ENCODE results near the gene INSYN2A. TPM values are rescaled to one million over a fixed set of nuclear protein-coding genes. Genes with fewer than 3 reads are reported as not detected.

The INSYN2A gene
- total and polyA plus RNA-seq, 2 of the 13 experiments (the other 11 are each of a cell fraction or from before 2014, with no cell fraction given) = not detected

DNA sequence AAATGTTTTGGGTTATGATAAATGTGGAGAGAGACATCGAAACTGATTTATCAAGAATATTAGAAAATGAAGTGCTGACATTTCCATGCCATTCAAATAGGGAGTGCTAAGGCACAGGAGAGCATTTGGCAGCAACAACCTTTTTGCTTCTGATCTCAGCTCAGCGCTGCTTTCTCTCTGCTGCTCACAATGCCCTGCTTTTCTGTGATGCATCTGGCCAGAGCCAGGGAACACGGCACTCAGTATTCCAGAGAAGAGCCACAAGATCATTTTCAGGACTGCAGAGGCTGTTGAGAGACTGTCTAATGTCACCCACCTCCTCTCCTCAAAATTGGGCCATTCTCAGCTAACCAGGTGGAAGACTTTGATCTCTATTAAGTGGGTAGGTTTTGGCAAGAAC lies 28.1 kb downstream of the INSYN2A start:
- POLR2A ChIA-PET = no interaction called here
- Histone ChIP-seq H3K9me3 (ENCODE audit: low read length) (no peaks in the 10 kb centered on the region), H3K4me1 (ENCODE audit: insufficient read depth, low read length) (no peaks in the 10 kb centered on the region), H3K27me3 (ENCODE audit: control insufficient read depth in 1 of 2, insufficient read depth in 2 of 2, low read length in 2 of 2) (no peaks in the 10 kb centered on the region), H2AFZ (ENCODE audit: low read length) (no peak overlapping the region), H3K36me3 (replicated peaks in 1 of 2; ENCODE audit: control insufficient read depth in 1 of 2, insufficient read depth in 2 of 2, low read length in 2 of 2) (no peaks in the 10 kb centered on the region), H3K27ac (ENCODE audit: extremely low read length, insufficient read depth, low read length) (no peak overlapping the region), H3K79me2 (ENCODE audit: insufficient read depth, low read length) (no peaks in the 10 kb centered on the region), H3K4me3 (replicated peaks in 1 of 3; ENCODE audit: insufficient read depth in 1 of 3, low read depth in 2 of 3, low read length in 3 of 3) (no peak overlapping the region), H3K9ac (ENCODE audit: insufficient read depth, low read depth, low read length) (no peak overlapping the region), H3K4me2 (ENCODE audit: low read depth, low read length) (no peak overlapping the region), H4K20me1 (ENCODE audit: insufficient read depth, low read length) (no peaks in the 10 kb centered on the region)
- no TSS peak for BruUV-seq (replicated peaks)
- CTCF ChIA-PET (ENCODE audit: low intra/inter-chr PET ratio, low total read pairs) = no interaction called here
- TF ChIP-seq, protein P1, sequence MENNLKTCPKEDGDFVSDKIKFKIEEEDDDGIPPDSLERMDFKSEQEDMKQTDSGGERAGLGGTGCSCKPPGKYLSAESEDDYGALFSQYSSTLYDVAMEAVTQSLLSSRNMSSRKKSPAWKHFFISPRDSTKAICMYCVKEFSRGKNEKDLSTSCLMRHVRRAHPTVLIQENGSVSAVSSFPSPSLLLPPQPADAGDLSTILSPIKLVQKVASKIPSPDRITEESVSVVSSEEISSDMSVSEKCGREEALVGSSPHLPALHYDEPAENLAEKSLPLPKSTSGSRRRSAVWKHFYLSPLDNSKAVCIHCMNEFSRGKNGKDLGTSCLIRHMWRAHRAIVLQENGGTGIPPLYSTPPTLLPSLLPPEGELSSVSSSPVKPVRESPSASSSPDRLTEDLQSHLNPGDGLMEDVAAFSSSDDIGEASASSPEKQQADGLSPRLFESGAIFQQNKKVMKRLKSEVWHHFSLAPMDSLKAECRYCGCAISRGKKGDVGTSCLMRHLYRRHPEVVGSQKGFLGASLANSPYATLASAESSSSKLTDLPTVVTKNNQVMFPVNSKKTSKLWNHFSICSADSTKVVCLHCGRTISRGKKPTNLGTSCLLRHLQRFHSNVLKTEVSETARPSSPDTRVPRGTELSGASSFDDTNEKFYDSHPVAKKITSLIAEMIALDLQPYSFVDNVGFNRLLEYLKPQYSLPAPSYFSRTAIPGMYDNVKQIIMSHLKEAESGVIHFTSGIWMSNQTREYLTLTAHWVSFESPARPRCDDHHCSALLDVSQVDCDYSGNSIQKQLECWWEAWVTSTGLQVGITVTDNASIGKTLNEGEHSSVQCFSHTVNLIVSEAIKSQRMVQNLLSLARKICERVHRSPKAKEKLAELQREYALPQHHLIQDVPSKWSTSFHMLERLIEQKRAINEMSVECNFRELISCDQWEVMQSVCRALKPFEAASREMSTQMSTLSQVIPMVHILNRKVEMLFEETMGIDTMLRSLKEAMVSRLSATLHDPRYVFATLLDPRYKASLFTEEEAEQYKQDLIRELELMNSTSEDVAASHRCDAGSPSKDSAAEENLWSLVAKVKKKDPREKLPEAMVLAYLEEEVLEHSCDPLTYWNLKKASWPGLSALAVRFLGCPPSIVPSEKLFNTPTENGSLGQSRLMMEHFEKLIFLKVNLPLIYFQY (CRISPR knock-in tag; IDR thresholded peaks at IDR 0.05; ENCODE audit: borderline replicate concordance) = no peak
- no peak for TF ChIP-seq POLR2AphosphoS5 (IDR thresholded peaks at IDR 0.05; ENCODE audit: low read depth, low read length)
- intact Hi-C loops (cut with micrococcal nuclease; ENCODE audit: unreplicated experiment) (no loop called here), in situ Hi-C loops (cut with HindIII; ENCODE audit: extremely low pct_ligation_motif_present, low pct_unique_long_range_greater_than_20kb) (no loop called here)
- DNase-seq (ENCODE audit: low spot score) = no peak
- 83% methylated on average over 3 of the region's 3 CpGs for WGBS (ENCODE audit: low lambda C conversion rate)
- ATAC-seq = no peak
- no peak for FAIRE-seq

DNA sequence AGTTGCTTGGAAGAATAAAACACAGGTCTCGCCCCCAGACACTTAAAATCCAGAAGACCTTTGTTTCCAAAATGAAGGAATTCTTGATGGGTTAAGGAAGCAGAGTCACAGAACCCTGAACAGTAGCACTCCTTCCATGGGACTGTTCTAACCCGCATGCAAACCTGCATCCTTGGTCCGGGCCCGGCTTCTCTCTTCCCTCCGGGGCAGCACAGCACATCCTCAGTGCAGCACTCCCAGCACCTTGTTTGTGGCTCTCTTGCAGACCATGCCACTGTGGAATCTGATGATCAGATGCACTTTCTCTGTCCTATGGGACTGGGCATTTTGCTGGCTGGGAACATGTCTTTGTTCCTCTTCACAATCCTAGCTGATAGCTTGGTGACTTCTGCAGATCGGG lies 33.5 kb downstream of the INSYN2A start:
- DNase-seq (ENCODE audit: low spot score) (no peak), ATAC-seq (no peak), FAIRE-seq (no peak)
- H4K20me1 ChIP-seq (ENCODE audit: insufficient read depth, low read length) = no peaks in the 10 kb centered on the region
- H3K36me3 ChIP-seq (replicated peaks in 1 of 2; ENCODE audit: control insufficient read depth in 1 of 2, insufficient read depth in 2 of 2, low read length in 2 of 2) = no peaks in the 10 kb centered on the region
- ChIA-PET POLR2A (no interaction called here), CTCF (ENCODE audit: low intra/inter-chr PET ratio, low total read pairs) (no interaction called here)
- WGBS (ENCODE audit: low lambda C conversion rate) = 96% methylated on average over 2 of the region's 6 CpGs
- in situ Hi-C loops (cut with HindIII; ENCODE audit: extremely low pct_ligation_motif_present, low pct_unique_long_range_greater_than_20kb) (no loop called here), intact Hi-C loops (cut with micrococcal nuclease; ENCODE audit: unreplicated experiment) (no loop called here)
- H3K9ac ChIP-seq (ENCODE audit: insufficient read depth, low read depth, low read length) = no peak overlapping the region
- no peak overlapping the region for H3K4me2 ChIP-seq (ENCODE audit: low read depth, low read length)
- no peaks in the 10 kb centered on the region for H3K79me2 ChIP-seq (ENCODE audit: insufficient read depth, low read length)
- no peaks in the 10 kb centered on the region for H3K4me1 ChIP-seq (ENCODE audit: insufficient read depth, low read length)
- no peak overlapping the region for H3K27ac ChIP-seq (ENCODE audit: extremely low read length, insufficient read depth, low read length)
- no peaks in the 10 kb centered on the region for H3K9me3 ChIP-seq (ENCODE audit: low read length)
- no peak overlapping the region for H3K4me3 ChIP-seq (replicated peaks in 1 of 3; ENCODE audit: insufficient read depth in 1 of 3, low read depth in 2 of 3, low read length in 3 of 3)
- no peaks in the 10 kb centered on the region for H3K27me3 ChIP-seq (ENCODE audit: control insufficient read depth in 1 of 2, insufficient read depth in 2 of 2, low read length in 2 of 2)
- no TSS peak for BruUV-seq (replicated peaks)
- no peak overlapping the region for H2AFZ ChIP-seq (ENCODE audit: low read length)
- TF ChIP-seq HNRNPH1 (optimal IDR thresholded peaks at IDR 0.05; ENCODE audit: low read depth, low read length) (no peak), ZSCAN31 (CRISPR knock-in tag; IDR thresholded peaks at IDR 0.05; ENCODE audit: low read depth) (no peak), STAT5B (CRISPR knock-in tag; IDR thresholded peaks at IDR 0.05) (no peak), NCOA1 (CRISPR knock-in tag; IDR thresholded peaks at IDR 0.05) (no peak), ARHGAP35 (CRISPR knock-in tag; IDR thresholded peaks at IDR 0.05; ENCODE audit: borderline replicate concordance) (no peak), MEF2D (CRISPR knock-in tag; IDR thresholded peaks at IDR 0.05) (no peak), ZNF83 (CRISPR knock-in tag; IDR thresholded peaks at IDR 0.05; ENCODE audit: borderline replicate concordance) (no peak), RBAK (CRISPR knock-in tag; IDR thresholded peaks at IDR 0.05) (no peak)
- TF ChIP-seq, protein P2, sequence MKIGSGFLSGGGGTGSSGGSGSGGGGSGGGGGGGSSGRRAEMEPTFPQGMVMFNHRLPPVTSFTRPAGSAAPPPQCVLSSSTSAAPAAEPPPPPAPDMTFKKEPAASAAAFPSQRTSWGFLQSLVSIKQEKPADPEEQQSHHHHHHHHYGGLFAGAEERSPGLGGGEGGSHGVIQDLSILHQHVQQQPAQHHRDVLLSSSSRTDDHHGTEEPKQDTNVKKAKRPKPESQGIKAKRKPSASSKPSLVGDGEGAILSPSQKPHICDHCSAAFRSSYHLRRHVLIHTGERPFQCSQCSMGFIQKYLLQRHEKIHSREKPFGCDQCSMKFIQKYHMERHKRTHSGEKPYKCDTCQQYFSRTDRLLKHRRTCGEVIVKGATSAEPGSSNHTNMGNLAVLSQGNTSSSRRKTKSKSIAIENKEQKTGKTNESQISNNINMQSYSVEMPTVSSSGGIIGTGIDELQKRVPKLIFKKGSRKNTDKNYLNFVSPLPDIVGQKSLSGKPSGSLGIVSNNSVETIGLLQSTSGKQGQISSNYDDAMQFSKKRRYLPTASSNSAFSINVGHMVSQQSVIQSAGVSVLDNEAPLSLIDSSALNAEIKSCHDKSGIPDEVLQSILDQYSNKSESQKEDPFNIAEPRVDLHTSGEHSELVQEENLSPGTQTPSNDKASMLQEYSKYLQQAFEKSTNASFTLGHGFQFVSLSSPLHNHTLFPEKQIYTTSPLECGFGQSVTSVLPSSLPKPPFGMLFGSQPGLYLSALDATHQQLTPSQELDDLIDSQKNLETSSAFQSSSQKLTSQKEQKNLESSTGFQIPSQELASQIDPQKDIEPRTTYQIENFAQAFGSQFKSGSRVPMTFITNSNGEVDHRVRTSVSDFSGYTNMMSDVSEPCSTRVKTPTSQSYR (CRISPR knock-in tag; IDR thresholded peaks at IDR 0.05; ENCODE audit: borderline replicate concordance) = no peak
- TF ChIP-seq, protein P3, sequence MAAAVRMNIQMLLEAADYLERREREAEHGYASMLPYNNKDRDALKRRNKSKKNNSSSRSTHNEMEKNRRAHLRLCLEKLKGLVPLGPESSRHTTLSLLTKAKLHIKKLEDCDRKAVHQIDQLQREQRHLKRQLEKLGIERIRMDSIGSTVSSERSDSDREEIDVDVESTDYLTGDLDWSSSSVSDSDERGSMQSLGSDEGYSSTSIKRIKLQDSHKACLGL (CRISPR knock-in tag; IDR thresholded peaks at IDR 0.05) = no peak

Data from HepG2 (cell line).